T-cell (primary cell): ENCODE results near the gene SPACA7. TPM values are rescaled to one million over a fixed set of nuclear protein-coding genes. Genes with fewer than 3 reads are reported as not detected.

Experiments
- ATAC-seq, 4 experiments: fragments of 200-7000 bp in 3 of 4; fragments of 150-1000 bp in 1 of 4; cut with Tn5 transposase; replicated peaks in 1 of 4; 1 replicate in 3 of 4; 2 replicates in 1 of 4; pipeline ENCODE4 v1.10.0; 2021; ENCODE audit warnings: moderate library complexity in 3 of 4, mild to moderate bottlenecking in 2 of 4, moderate number of reproducible peaks in 1 of 4
- CTCF ChIA-PET, 2 donors: fragments of 300-600 bp; sonication (Branson Sonifier 250); formaldehyde crosslinking; loops; one replicate each; lab custom pipeline; 2022; ENCODE audit warnings: antibody characterized with exemption in 2 of 2; lab: Charles Lee
- POLR2A ChIA-PET, 2 donors: fragments of 300-600 bp; sonication (Branson Sonifier 250); formaldehyde crosslinking; loops; one replicate each; lab custom pipeline; 2022; ENCODE audit warnings: antibody characterized with exemption in 2 of 2; lab: Charles Lee
- DNase-seq, 35 experiments: peaks; one replicate each; pipeline versions ENCODE4 v3.0.0 to v3.0.0-alpha.2; 2013 to 2023
- H3K27ac ChIP-seq: one replicate; pipeline ENCODE4 v1.5.1; 2013; ENCODE audit warnings: low read length
- H3K27me3 ChIP-seq, 2 experiments: replicated peaks in 1 of 2; 1 replicate in 1 of 2; 2 replicates in 1 of 2; pipeline versions ENCODE4 v1.6.1 to v1.7.0; 2013; ENCODE audit warnings: low read length in 1 of 2, mixed read lengths in 1 of 2; ENCODE audit not compliant: control insufficient read depth in 2 of 2, insufficient read depth in 2 of 2; ENCODE audit errors: extremely low read depth in 1 of 2
- H3K36me3 ChIP-seq, 2 donors: 1 replicate in 1 of 2; 2 replicates in 1 of 2; pipeline versions ENCODE4 v1.6.1 to v1.7.0; 2013; ENCODE audit warnings: low read length in 1 of 2; ENCODE audit not compliant: control insufficient read depth in 2 of 2, insufficient read depth in 1 of 2; ENCODE audit errors: extremely low read depth in 1 of 2
- H3K4me1 ChIP-seq, 2 experiments: 1 replicate in 1 of 2; 2 replicates in 1 of 2; pipeline versions ENCODE4 v1.6.1 to v1.7.0; 2013; ENCODE audit warnings: low read length in 2 of 2, mixed read lengths in 1 of 2; ENCODE audit not compliant: insufficient read depth in 2 of 2, control insufficient read depth in 1 of 2; ENCODE audit errors: extremely low read depth in 1 of 2
- H3K4me3 ChIP-seq, 2 donors: 1 replicate in 1 of 2; 2 replicates in 1 of 2; pipeline versions ENCODE4 v1.5.1 to v1.7.0; 2013; ENCODE audit warnings: mild to moderate bottlenecking in 2 of 2, low read length in 1 of 2, moderate library complexity in 1 of 2; ENCODE audit not compliant: control insufficient read depth in 1 of 2; ENCODE audit errors: extremely low read depth in 1 of 2
- H3K9me3 ChIP-seq: 2 replicates; pipeline ENCODE4 v1.7.0; 2013
- H3K27ac Mint-ChIP-seq, 2 donors: one replicate each; pipeline ENCODE4 v1.8.0; 2020 to 2021; ENCODE audit warnings: mild to moderate bottlenecking in 2 of 2, mixed read lengths in 2 of 2
- H3K27me3 Mint-ChIP-seq, 2 donors: one replicate each; pipeline ENCODE4 v1.8.0; 2021 to 2022; ENCODE audit warnings: mixed read lengths in 2 of 2
- H3K36me3 Mint-ChIP-seq: one replicate; pipeline ENCODE4 v1.8.0; 2021; ENCODE audit warnings: mixed read lengths
- H3K4me1 Mint-ChIP-seq, 3 donors: one replicate each; pipeline ENCODE4 v1.8.0; 2020 to 2022; ENCODE audit warnings: mixed read lengths in 3 of 3, mild to moderate bottlenecking in 1 of 3
- H3K4me3 Mint-ChIP-seq, 3 donors: one replicate each; pipeline ENCODE4 v1.8.0; 2020 to 2022; ENCODE audit warnings: mild to moderate bottlenecking in 3 of 3, mixed read lengths in 3 of 3, moderate library complexity in 3 of 3
- H3K9me3 Mint-ChIP-seq, 3 donors: one replicate each; pipeline ENCODE4 v1.8.0; 2020 to 2022; ENCODE audit warnings: mixed read lengths in 3 of 3
- WGBS: methylation state at CpG from one replicate; pipeline ENCODE4 v1.1.5; 2013; ENCODE audit warnings: missing lambda C conversion rate; ENCODE audit not compliant: insufficient coverage; 5-methylcytosine and 5-hydroxymethylcytosine counted together
- total RNA-seq, 35 experiments: library from RNA in 6 of 35; stranded (reverse) in 6 of 35; fragments of 120-200 nt in 1 of 35; gene quantifications; one replicate each; pipeline versions ENCODE4 v1.2.1 to v1.2.4 and lab custom pipeline; 2013 to 2026

Gene SPACA7
- total RNA-seq, 5 donors from 2014 or later (not counting 1 experiment from before 2014, with no cell fraction given): not detected

DNA sequence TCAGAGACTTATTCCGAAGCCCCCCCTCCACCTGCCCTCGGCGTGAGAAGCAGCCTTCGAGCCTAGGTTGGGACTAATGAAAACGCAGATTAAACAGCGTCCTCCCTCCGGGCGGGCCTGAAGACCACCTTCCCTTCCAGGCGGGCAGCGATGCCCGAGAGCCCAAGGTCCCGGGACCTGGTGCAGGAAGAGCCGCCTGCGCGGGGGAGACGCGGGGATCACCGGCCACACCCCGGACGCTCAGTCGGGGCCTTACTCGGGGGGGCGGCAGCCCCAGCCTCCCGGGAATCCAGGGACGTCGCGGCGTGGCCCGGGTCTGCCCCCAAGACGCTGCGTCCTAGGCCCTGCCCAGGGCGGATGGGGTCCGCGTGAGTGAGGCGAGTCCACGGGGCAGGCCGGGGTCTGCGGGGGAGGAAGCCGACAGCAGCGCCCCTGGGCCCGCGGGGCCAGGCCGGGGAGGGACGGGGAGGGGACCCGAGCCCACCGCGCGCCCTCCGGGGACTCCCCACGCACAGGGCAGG lies 33.3 kb upstream of the SPACA7 start:
- H3K36me3 ChIP-seq: no peaks in the 10 kb centered on the region
- 84% methylated on average over 50 of the region's 50 CpGs for WGBS
- H3K4me3 ChIP-seq: no peak overlapping the region
- no peaks in the 10 kb centered on the region for H3K4me1 ChIP-seq
- no peak overlapping the region for H3K27ac Mint-ChIP-seq
- ATAC-seq (no peak), DNase-seq (no peak)
- H3K27me3 ChIP-seq: peaks cover 0 to 35% of the 10 kb centered on the region in 2 experiments
- H3K9me3 Mint-ChIP-seq: peaks cover 2 to 7% (median 6%) of the 10 kb centered on the region in 3 donors
- H3K4me3 Mint-ChIP-seq: no peak overlapping the region
- POLR2A ChIA-PET: no interaction called here
- peaks cover 30 to 34% of the 10 kb centered on the region in 2 donors for H3K27me3 Mint-ChIP-seq
- H3K36me3 Mint-ChIP-seq: no peaks in the 10 kb centered on the region
- CTCF ChIA-PET: no interaction called here
- peaks cover 4 to 11% (median 8%) of the 10 kb centered on the region in 3 donors for H3K4me1 Mint-ChIP-seq
- no peak overlapping the region for H3K27ac ChIP-seq
- H3K9me3 ChIP-seq: no peaks in the 10 kb centered on the region

DNA sequence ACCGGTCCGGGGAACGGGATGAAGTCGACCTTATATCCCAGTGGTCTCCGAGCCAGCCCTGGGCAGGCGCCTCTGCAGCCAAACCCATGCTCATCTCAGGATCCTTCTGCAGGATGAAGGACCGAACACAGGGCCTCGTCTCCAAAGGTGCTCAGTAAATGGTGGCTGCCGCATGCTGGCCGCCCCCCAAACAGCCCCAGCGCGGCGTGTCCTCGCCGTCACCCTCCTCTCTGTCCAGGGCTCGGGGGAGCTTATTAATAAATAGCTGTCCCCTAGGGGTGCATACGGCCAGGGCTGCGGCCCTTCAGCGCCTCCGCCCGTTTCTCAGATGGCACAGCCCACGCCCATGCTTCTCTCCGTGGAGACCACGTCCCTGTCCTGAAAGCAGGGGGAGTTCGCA lies 32.6 kb upstream of the SPACA7 start:
- H3K36me3 Mint-ChIP-seq: no peaks in the 10 kb centered on the region
- H3K9me3 Mint-ChIP-seq: peaks cover 2 to 7% (median 6%) of the 10 kb centered on the region in 3 donors
- 79% methylated on average over 24 of the region's 25 CpGs for WGBS
- POLR2A ChIA-PET: no interaction called here
- H3K27ac ChIP-seq: no peak overlapping the region
- no peak overlapping the region for H3K4me3 ChIP-seq
- H3K27me3 Mint-ChIP-seq: peaks cover 34 to 38% of the 10 kb centered on the region in 2 donors
- DNase-seq: no peak
- peaks cover 0 to 38% of the 10 kb centered on the region in 2 experiments for H3K27me3 ChIP-seq
- H3K4me1 ChIP-seq: no peaks in the 10 kb centered on the region
- H3K36me3 ChIP-seq: no peaks in the 10 kb centered on the region
- H3K9me3 ChIP-seq: no peaks in the 10 kb centered on the region
- ATAC-seq: no peak
- CTCF ChIA-PET: no interaction called here
- no peak overlapping the region for H3K4me3 Mint-ChIP-seq
- no peak overlapping the region for H3K27ac Mint-ChIP-seq
- H3K4me1 Mint-ChIP-seq: peaks cover 4 to 11% (median 8%) of the 10 kb centered on the region in 3 donors

DNA sequence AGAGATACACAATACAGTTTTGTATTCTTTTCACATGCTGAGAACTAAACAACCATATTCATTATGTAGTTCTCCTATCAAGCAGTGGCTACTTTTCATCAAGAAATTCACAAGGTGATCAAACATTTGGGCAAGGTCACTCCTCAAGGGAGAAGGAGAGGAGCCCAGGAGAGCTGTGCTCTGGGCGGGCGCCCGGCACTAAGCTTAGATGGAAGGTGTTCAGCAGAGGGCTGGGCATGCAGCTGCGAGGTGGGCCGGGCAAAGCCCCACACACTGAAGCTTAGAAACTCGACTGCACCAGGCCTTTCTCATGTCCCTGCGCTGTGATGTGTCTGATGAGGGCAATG lies 30.4 kb upstream of the SPACA7 start:
- no peak overlapping the region for H3K4me3 ChIP-seq
- CTCF ChIA-PET: no interaction called here

DNA sequence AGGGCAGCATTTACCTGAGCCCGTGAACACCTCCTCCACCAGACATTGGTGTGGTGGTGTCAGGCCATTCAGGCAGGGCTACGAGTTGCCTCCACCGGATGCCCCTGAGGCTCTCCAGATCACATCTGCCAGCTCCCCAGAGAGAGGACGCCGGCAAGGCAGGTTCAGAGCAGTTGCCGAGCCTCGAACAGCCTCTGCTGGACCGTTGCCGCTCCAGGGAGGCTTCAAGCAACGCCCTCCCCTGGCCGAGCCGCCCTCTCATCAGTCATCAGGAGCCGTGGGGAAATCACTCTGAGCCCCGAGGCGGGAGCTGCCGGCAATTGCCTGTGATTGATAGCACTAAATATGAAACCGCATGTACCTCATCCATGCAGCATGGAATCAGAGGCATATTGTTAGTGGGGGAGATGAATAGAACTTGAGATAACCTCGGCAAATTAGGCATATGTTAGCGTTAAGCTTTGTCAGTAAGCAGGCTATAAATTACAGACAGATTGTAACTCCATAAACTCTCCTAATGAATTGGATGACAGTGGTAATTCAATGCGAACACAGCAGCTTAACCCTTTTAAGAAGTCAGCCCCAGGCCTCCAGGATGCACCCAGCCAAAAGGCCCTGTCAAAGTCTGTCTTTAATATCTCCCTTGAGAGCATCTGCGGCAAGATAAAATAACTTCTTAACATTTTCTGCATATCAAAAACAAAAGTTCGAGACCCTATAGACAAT lies 29.8 kb upstream of the SPACA7 start:
- DNase-seq: no peak
- Histone ChIP-seq H3K36me3 (no peaks in the 10 kb centered on the region), H3K27me3 (peaks cover 0 to 48% of the 10 kb centered on the region in 2 experiments), H3K27ac (no peak overlapping the region), H3K4me1 (no peaks in the 10 kb centered on the region), H3K4me3 (no peak overlapping the region), H3K9me3 (no peaks in the 10 kb centered on the region)
- peak in 1 of 4 experiments; percentile 23 for ATAC-seq
- Mint-ChIP-seq H3K4me1 (peaks cover 4 to 11% (median 8%) of the 10 kb centered on the region in 3 donors), H3K4me3 (no peak overlapping the region), H3K27me3 (peaks cover 46 to 50% of the 10 kb centered on the region in 2 donors), H3K9me3 (peaks cover 0 to 6% (median 0%) of the 10 kb centered on the region in 3 donors), H3K27ac (no peak overlapping the region), H3K36me3 (no peaks in the 10 kb centered on the region)
- CTCF ChIA-PET: no interaction called here
- POLR2A ChIA-PET: no interaction called here
- 8% methylated on average over 16 of the region's 22 CpGs for WGBS

More for the DNA sequence above, 30.4 kb upstream of the SPACA7 start:
- no peak for DNase-seq
- Mint-ChIP-seq H3K27ac (no peak overlapping the region), H3K36me3 (no peaks in the 10 kb centered on the region), H3K4me3 (no peak overlapping the region), H3K27me3 (peaks cover 44 to 45% of the 10 kb centered on the region in 2 donors), H3K4me1 (peaks cover 4 to 11% (median 8%) of the 10 kb centered on the region in 3 donors), H3K9me3 (peaks cover 0 to 1% (median 0%) of the 10 kb centered on the region in 3 donors)
- ATAC-seq: no peak
- Histone ChIP-seq H3K9me3 (no peaks in the 10 kb centered on the region), H3K4me1 (no peaks in the 10 kb centered on the region), H3K27ac (no peak overlapping the region), H3K36me3 (no peaks in the 10 kb centered on the region), H3K27me3 (peaks cover 0 to 48% of the 10 kb centered on the region in 2 experiments)
- 83% methylated on average over 3 of the region's 7 CpGs for WGBS
- POLR2A ChIA-PET: no interaction called here

DNA sequence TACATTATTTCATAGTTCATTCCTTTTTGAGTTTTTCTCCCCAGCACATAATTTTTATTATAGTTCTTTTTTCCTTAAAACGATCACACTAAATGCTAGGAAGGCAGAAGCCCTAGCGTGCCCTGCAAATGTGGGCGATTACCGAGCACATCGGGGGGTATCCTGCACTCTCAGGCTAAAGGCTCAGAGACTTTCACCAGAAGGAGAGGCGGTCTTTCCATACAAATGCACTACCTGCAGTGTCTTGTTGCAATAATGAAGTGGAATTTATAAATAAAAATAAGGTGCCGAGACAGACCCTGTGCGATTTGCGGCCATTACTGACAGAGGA lies 29.3 kb upstream of the SPACA7 start:
- Mint-ChIP-seq H3K27ac (no peak overlapping the region), H3K27me3 (peaks cover 50 to 54% of the 10 kb centered on the region in 2 donors), H3K4me3 (no peak overlapping the region), H3K4me1 (peaks cover 4 to 11% (median 8%) of the 10 kb centered on the region in 3 donors), H3K36me3 (no peaks in the 10 kb centered on the region), H3K9me3 (peaks cover 0 to 6% (median 0%) of the 10 kb centered on the region in 3 donors)
- CTCF ChIA-PET: no interaction called here
- H3K9me3 ChIP-seq: no peaks in the 10 kb centered on the region
- POLR2A ChIA-PET: no interaction called here
- DNase-seq: no peak
- H3K27me3 ChIP-seq: peaks cover 0 to 47% of the 10 kb centered on the region in 2 experiments
- H3K27ac ChIP-seq: no peak overlapping the region
- no peak for ATAC-seq
- no peak overlapping the region for H3K4me3 ChIP-seq
- 25% methylated on average over 5 of the region's 9 CpGs for WGBS
- no peaks in the 10 kb centered on the region for H3K36me3 ChIP-seq
- H3K4me1 ChIP-seq: no peaks in the 10 kb centered on the region

- Mint-ChIP-seq H3K27me3 (peaks cover 50 to 54% of the 10 kb centered on the region in 2 donors), H3K4me1 (peaks cover 4 to 11% (median 8%) of the 10 kb centered on the region in 3 donors), H3K27ac (no peak overlapping the region), H3K4me3 (no peak overlapping the region), H3K9me3 (peaks cover 0 to 6% (median 0%) of the 10 kb centered on the region in 3 donors), H3K36me3 (no peaks in the 10 kb centered on the region)
- Histone ChIP-seq H3K36me3 (no peaks in the 10 kb centered on the region), H3K27ac (no peak overlapping the region), H3K27me3 (peaks cover 0 to 38% of the 10 kb centered on the region in 2 experiments), H3K4me1 (no peaks in the 10 kb centered on the region), H3K4me3 (no peak overlapping the region), H3K9me3 (no peaks in the 10 kb centered on the region)
- WGBS: 69% methylated on average over 9 of the region's 10 CpGs
- no peak for DNase-seq
- POLR2A ChIA-PET: no interaction called here
- no peak for ATAC-seq
- CTCF ChIA-PET: no interaction called here
These were observed 28.2 kb upstream of the SPACA7 start for GRCh38 chr13:112347986-112348385.
